Measurements from ENCODE around the gene KLHDC10. TPM values are rescaled to one million over a fixed set of nuclear protein-coding genes. Genes with fewer than 3 reads are reported as not detected.

The KLHDC10 gene
- total and polyA plus RNA-seq, 2 experiments from 2014 or later, result 5.5 to 14.7 TPM

- H3K4me1 Mint-ChIP-seq, result no peaks in the 10 kb centered on the region
- no peak for TF ChIP-seq POLR2AphosphoS5 (IDR thresholded peaks at IDR 0.05; ENCODE audit: low read depth)
- no peak for TF ChIP-seq NANOG (IDR thresholded peaks at IDR 0.05; ENCODE audit: borderline replicate concordance)
- no peak for TF ChIP-seq STAT1 (IDR thresholded peaks at IDR 0.05; ENCODE audit: unreplicated experiment)
- TF ChIP-seq, protein P1, sequence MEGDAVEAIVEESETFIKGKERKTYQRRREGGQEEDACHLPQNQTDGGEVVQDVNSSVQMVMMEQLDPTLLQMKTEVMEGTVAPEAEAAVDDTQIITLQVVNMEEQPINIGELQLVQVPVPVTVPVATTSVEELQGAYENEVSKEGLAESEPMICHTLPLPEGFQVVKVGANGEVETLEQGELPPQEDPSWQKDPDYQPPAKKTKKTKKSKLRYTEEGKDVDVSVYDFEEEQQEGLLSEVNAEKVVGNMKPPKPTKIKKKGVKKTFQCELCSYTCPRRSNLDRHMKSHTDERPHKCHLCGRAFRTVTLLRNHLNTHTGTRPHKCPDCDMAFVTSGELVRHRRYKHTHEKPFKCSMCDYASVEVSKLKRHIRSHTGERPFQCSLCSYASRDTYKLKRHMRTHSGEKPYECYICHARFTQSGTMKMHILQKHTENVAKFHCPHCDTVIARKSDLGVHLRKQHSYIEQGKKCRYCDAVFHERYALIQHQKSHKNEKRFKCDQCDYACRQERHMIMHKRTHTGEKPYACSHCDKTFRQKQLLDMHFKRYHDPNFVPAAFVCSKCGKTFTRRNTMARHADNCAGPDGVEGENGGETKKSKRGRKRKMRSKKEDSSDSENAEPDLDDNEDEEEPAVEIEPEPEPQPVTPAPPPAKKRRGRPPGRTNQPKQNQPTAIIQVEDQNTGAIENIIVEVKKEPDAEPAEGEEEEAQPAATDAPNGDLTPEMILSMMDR (conservative IDR thresholded peaks at IDR 0.05; ENCODE audit: low read depth in 2 of 2), result no peak
- TF ChIP-seq REST (IDR thresholded peaks at IDR 0.05; ENCODE audit: unreplicated experiment), result no peak
- no peak for TF ChIP-seq EZH2 (IDR thresholded peaks at IDR 0.05; ENCODE audit: low read depth, unreplicated experiment)
- no peak for TF ChIP-seq ZNF462 (CRISPR knock-in tag; IDR thresholded peaks at IDR 0.05)
- no peak for TF ChIP-seq EZH2phosphoT487 (IDR thresholded peaks at IDR 0.05; ENCODE audit: unreplicated experiment)
- no peak for TF ChIP-seq ZNF114 (CRISPR knock-in tag; IDR thresholded peaks at IDR 0.05)
- H4K20me1 ChIP-seq (replicated peaks; ENCODE audit: insufficient read depth), result no peaks in the 10 kb centered on the region
- no peaks in the 10 kb centered on the region for H3K4me1 ChIP-seq (ENCODE audit: insufficient read depth)
- no peak overlapping the region for H3K4me3 ChIP-seq
- ATAC-seq, result no peak
- H3K27me3 Mint-ChIP-seq (ENCODE audit: insufficient read depth, low read depth, poor library complexity), result peaks cover 10% of the 10 kb centered on the region
- H3K4me2 ChIP-seq, result no peak overlapping the region
- H3K36me3 Mint-ChIP-seq (ENCODE audit: low read depth), result peaks cover 42% of the 10 kb centered on the region
- no peak overlapping the region for H3K4me3 Mint-ChIP-seq
- DNase-seq (ENCODE audit: low spot score), result no peak
- H3K27ac ChIP-seq (ENCODE audit: low read depth), result no peak overlapping the region
- H3K36me3 ChIP-seq (ENCODE audit: insufficient read depth), result no peaks in the 10 kb centered on the region
- no peaks in the 10 kb centered on the region for H3K9me2 ChIP-seq (ENCODE audit: insufficient read depth)
- H2AFZ ChIP-seq, result no peak overlapping the region
- 0 out of 2 replicates have a peak, but pooled peaks cover 2% of the 10 kb centered on the region for H3F3A ChIP-seq (replicated peaks; ENCODE audit: low read depth)
- no peaks in the 10 kb centered on the region for H3K27me3 ChIP-seq (ENCODE audit: insufficient read depth)
- H3K79me2 ChIP-seq (replicated peaks; ENCODE audit: insufficient read depth), result no peaks in the 10 kb centered on the region
- H3K27ac Mint-ChIP-seq, result no peak overlapping the region
- peaks cover 14% of the 10 kb centered on the region for H3K9me3 Mint-ChIP-seq
Measured at GRCh38 chr7:130156140-130156539, 85.8 kb downstream of the KLHDC10 start.
